ENCODE data around the gene CCNDBP1. TPM values are rescaled to one million over a fixed set of nuclear protein-coding genes. Genes with fewer than 3 reads are reported as not detected.
A peak's percentile ranks its signal among the peaks of the same experiment; 100 is the strongest.

The CCNDBP1 gene
- total RNA-seq, 1 donor from 2014 or later, result 56.6 TPM

GRCh38 chr15:43235536-43235935 lies 50.3 kb downstream of the CCNDBP1 start:
- ATAC-seq, result no peak
- intact Hi-C loops (cut with micrococcal nuclease), result no loop called here
- DNase-seq, result no peak

GRCh38 chr15:43237842-43238470 lies 52.8 kb downstream of the CCNDBP1 start:
- intact Hi-C loops (cut with micrococcal nuclease), result no loop called here
- no peak for ATAC-seq
- no peak for DNase-seq

DNA sequence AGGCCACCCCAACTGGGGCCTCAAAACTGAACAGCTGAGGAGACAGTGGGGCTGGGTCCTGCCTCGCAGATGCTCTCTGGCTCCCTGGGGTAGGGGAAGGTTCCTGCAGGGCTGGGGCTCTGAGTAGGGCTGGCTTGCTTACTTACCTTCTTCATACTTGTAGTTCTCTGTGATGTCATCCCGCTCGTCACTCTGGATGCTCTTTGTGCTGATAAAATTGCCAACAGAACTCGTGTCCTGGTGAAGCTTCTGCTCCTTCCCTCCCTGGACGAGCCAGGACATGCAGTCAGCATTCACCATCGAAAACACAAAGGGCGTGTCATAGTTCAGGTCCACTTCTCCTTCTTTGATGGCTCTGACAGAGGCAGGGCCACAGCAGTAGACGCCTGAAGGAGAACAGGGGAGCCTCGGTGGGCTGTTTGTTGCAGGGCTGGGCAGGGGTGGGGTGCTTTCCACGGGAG lies 53.5 kb downstream of the CCNDBP1 start:
- DNase-seq, result no peak
- no peak for ATAC-seq
- intact Hi-C loops (cut with micrococcal nuclease), result no loop called here

- intact Hi-C loops (cut with micrococcal nuclease), result no loop called here
- no peak for DNase-seq
- no peak for ATAC-seq
Observed at GRCh38 chr15:43239732-43240491, 54.7 kb downstream of the CCNDBP1 start.

GRCh38 chr15:43241100-43241499 lies 55.9 kb downstream of the CCNDBP1 start:
- DNase-seq, result no peak
- intact Hi-C loops (cut with micrococcal nuclease), result no loop called here
- peak; percentile 92 for ATAC-seq

DNA sequence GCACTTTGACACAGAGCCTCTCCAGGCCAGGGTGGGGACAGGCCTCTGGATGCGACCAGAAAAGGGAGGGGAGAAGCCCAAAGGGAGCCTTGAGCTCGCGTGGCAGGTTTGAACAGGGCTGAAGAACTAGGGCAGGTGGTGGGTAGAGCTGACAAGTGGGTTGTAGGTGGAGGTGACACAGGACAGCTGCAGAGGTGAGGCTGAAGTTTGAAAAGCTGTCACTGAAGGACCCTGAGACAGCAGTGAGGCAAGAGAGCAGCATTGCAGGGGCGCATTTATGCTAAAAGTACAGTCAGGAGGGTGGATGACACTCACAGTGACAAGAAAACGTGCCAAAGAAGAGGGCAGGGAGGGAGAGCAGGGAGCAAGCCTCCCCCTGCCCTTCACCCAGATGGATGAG lies 57.4 kb downstream of the CCNDBP1 start:
- DNase-seq, result no peak
- intact Hi-C loops (cut with micrococcal nuclease), result no loop called here
- ATAC-seq, result no peak

DNA sequence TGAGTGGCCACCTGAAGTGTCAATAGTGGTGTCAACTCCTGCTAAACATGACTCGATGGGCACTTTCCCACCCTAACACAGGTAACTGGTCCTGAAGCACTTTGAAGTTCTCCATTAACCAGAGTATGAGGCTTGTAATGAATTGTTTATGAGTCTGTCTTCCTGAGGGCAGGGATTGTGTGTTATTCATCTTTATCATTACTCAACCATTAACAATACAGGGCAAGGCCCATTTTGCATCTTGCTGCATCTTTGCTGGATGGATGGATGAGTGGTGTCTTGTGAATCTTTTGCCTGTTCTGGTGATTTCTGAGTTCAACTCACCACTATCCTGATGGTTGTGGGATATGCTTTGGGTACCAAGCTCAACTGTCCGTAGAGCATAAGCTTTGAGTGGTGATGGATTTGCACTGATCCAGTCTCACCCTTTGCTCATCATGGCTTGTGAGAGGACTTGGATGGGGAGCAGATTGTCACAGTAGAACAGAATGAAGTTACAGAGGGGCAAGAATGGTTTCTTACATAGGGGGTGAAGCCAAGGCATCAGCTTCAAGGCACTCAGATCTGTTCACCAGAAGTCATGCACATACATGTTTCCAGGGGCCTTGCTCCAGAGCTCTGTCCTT lies 57.9 kb downstream of the CCNDBP1 start:
- DNase-seq, result no peak
- ATAC-seq, result no peak
- intact Hi-C loops (cut with micrococcal nuclease), result no loop called here

- intact Hi-C loops (cut with micrococcal nuclease), result no loop called here
- ATAC-seq (no peak), DNase-seq (no peak)
Observed at GRCh38 chr15:43244092-43244491, 58.9 kb downstream of the CCNDBP1 start.

- ATAC-seq, result no peak
- intact Hi-C loops (cut with micrococcal nuclease), result no loop called here
Observed at GRCh38 chr15:43246261-43246774, 61.1 kb downstream of the CCNDBP1 start.

More at GRCh38 chr15:43246261-43246774, 61.1 kb downstream of the CCNDBP1 start:
- no peak for DNase-seq

Other genes with a start within 250 kb of the CCNDBP1 start
- gene UBR1, start 79.4 kb upstream of the CCNDBP1 start, total RNA-seq, result 21.3 TPM
- gene TMEM62, start 51.8 kb upstream of the CCNDBP1 start, total RNA-seq, result 11.6 TPM
- gene EPB42, start 35.6 kb downstream of the CCNDBP1 start, total RNA-seq, result 0.15 TPM
- gene TGM5, start 81.5 kb downstream of the CCNDBP1 start, total RNA-seq, result not detected
- gene TGM7, start 116.9 kb downstream of the CCNDBP1 start, total RNA-seq, result not detected
- gene LCMT2, start 145.2 kb downstream of the CCNDBP1 start, total RNA-seq, result 4.4 TPM
- 11.6 TPM for gene ZSCAN29, start 185.6 kb downstream of the CCNDBP1 start, total RNA-seq
- gene TUBGCP4, start 185.7 kb downstream of the CCNDBP1 start, total RNA-seq, result 13.0 TPM